Transverse colon (tissue), 4 donors: Measurements from ENCODE around the gene SCAF8. TPM values are rescaled to one million over a fixed set of nuclear protein-coding genes. Genes with fewer than 3 reads are reported as not detected.

Source experiments
- DNase-seq: peaks from one replicate; pipeline ENCODE4 v3.0.0-alpha.2; 2019
- H3K27ac ChIP-seq, 4 donors: fragments of 200-600 bp; sonication (generic); 2 replicates each; pipeline ENCODE4 v1.5.1; 2016 to 2018; ENCODE audit warnings: inconsistent platforms in 4 of 4
- H3K27me3 ChIP-seq: fragments of 200-600 bp; sonication (generic); 2 replicates; pipeline ENCODE4 v1.5.1; 2017; ENCODE audit warnings: inconsistent platforms
- H3K36me3 ChIP-seq, 4 donors: fragments of 200-600 bp; sonication (generic); 2 replicates each; pipeline ENCODE4 v1.5.1; 2017 to 2019; ENCODE audit warnings: inconsistent platforms in 4 of 4
- H3K4me1 ChIP-seq, 4 donors: fragments of 200-600 bp; sonication (generic); 2 replicates each; pipeline ENCODE4 v1.5.1; 2017 to 2020; ENCODE audit warnings: inconsistent platforms in 4 of 4
- H3K4me3 ChIP-seq, 4 donors: fragments of 200-600 bp; sonication (generic); 1 replicate in 1 of 4; 2 replicates in 3 of 4; pipeline versions ENCODE4 v1.5.1 to v1.6.1; 2017 to 2019; ENCODE audit warnings: inconsistent platforms in 4 of 4
- H3K9me3 ChIP-seq, 2 donors: fragments of 200-600 bp; sonication (generic); 2 replicates each; pipeline ENCODE4 v1.5.1; 2017 to 2019; ENCODE audit warnings: inconsistent platforms in 2 of 2
- CTCF ChIP-seq, 5 experiments: fragments of 200-600 bp in 3 of 5; fragments of 450-650 bp in 2 of 5; sonication (generic) in 3 of 5; IDR thresholded peaks; 1 replicate in 2 of 5; 2 replicates in 3 of 5; pipeline ENCODE4 v1.5.1; 2016 to 2017; ENCODE audit warnings: antibody characterized with exemption in 5 of 5, inconsistent platforms in 3 of 5, mild to moderate bottlenecking in 2 of 5, moderate library complexity in 1 of 5
- EP300 ChIP-seq: sonication (generic); formaldehyde crosslinking; IDR thresholded peaks from one replicate; pipeline ENCODE4 v1.6.1; 2017; ENCODE audit warnings: antibody characterized with exemption, low read depth
- POLR2A ChIP-seq: fragments of 450-650 bp; IDR thresholded peaks from one replicate; pipeline ENCODE4 v1.6.1; 2016; ENCODE audit warnings: antibody characterized with exemption, mild to moderate bottlenecking, moderate library complexity
- POLR2AphosphoS5 ChIP-seq, 3 donors: sonication (generic); formaldehyde crosslinking; IDR thresholded peaks; one replicate each; pipeline ENCODE4 v1.6.1; 2016; ENCODE audit warnings: antibody characterized with exemption in 3 of 3
- WGBS, 2 donors: methylation state at CpG; one replicate each; pipeline ENCODE4 v1.1.5; 2018; ENCODE audit warnings: low coverage in 1 of 2; 5-methylcytosine and 5-hydroxymethylcytosine counted together
- in situ Hi-C, 4 donors: fragments of 200-750 bp; cut with MboI; loops; one replicate each; pipeline versions ENCODE4 v1.15.0 to v1.15.1; 2017; ENCODE audit warnings: low sequenced_read_pairs in 3 of 4, low pct_ligation_motif_present in 1 of 4, low pct_unique_long_range_greater_than_20kb in 1 of 4
- intact Hi-C: fragments of 100-400 bp; cut with DNase I; formaldehyde crosslinking; loops from one replicate; pipeline ENCODE4 v1.15.1; 2023; ENCODE audit warnings: low total_unique reads
- total RNA-seq, 4 donors: library from RNA; depleted of rRNA; stranded (reverse); fragments of >200 nt; gene quantifications; one replicate each; pipeline ENCODE4 v1.1.0, GENCODE V29; 2016

Gene SCAF8
- total RNA-seq, 4 donors from 2014 or later: 32.2 to 38.6 (median 33.4) TPM

GRCh38 chr6:154757352-154758050 is 24.3 kb downstream of the SCAF8 start:
- no peaks in the 10 kb centered on the region for H3K27me3 ChIP-seq
- DNase-seq: no peak
- in situ Hi-C loops (no loop called here), intact Hi-C loops (no loop called here)
- 36 to 59% methylated on average over 2 to 3 of the region's 3 CpGs for WGBS, 2 donors
- peaks cover 4 to 31% (median 10%) of the 10 kb centered on the region in 4 donors for H3K4me1 ChIP-seq
- H3K36me3 ChIP-seq: no peaks in the 10 kb centered on the region
- no peak overlapping the region for H3K27ac ChIP-seq
- no peaks in the 10 kb centered on the region for H3K9me3 ChIP-seq
- TF ChIP-seq EP300: no peak
- no peak for TF ChIP-seq CTCF (IDR thresholded peaks at IDR 0.05)
- no peak for TF ChIP-seq POLR2A
- no peak for TF ChIP-seq POLR2AphosphoS5 (IDR thresholded peaks at IDR 0.05)
- H3K4me3 ChIP-seq: no peak overlapping the region

- DNase-seq: no peak
- Histone ChIP-seq H3K4me1 (peaks cover 4 to 35% (median 11%) of the 10 kb centered on the region in 4 donors), H3K9me3 (no peaks in the 10 kb centered on the region), H3K36me3 (no peaks in the 10 kb centered on the region), H3K27me3 (no peaks in the 10 kb centered on the region), H3K27ac (no peak overlapping the region), H3K4me3 (no peak overlapping the region)
- no peak for TF ChIP-seq POLR2AphosphoS5 (IDR thresholded peaks at IDR 0.05)
- no peak for TF ChIP-seq EP300
- no peak for TF ChIP-seq POLR2A
- no peak for TF ChIP-seq CTCF (IDR thresholded peaks at IDR 0.05)
- intact Hi-C loops (no loop called here), in situ Hi-C loops (no loop called here)
- WGBS, 2 donors: 77 to 98% methylated on average over 5 to 6 of the region's 6 CpGs
Observed at GRCh38 chr6:154758125-154758524, 24.9 kb downstream of the SCAF8 start.

- Histone ChIP-seq H3K27me3 (no peaks in the 10 kb centered on the region), H3K9me3 (no peaks in the 10 kb centered on the region), H3K4me3 (no peak overlapping the region), H3K4me1 (peaks cover 7 to 46% (median 23%) of the 10 kb centered on the region in 4 donors), H3K27ac (no peak overlapping the region), H3K36me3 (no peaks in the 10 kb centered on the region)
- WGBS, 2 donors: 69 to 70% methylated on average over 1 of the region's 1 CpG
- intact Hi-C loops (no loop called here), in situ Hi-C loops (no loop called here)
- TF ChIP-seq EP300 (no peak), CTCF (IDR thresholded peaks at IDR 0.05) (no peak), POLR2A (no peak), POLR2AphosphoS5 (IDR thresholded peaks at IDR 0.05) (no peak)
- no peak for DNase-seq
Observed at GRCh38 chr6:154763650-154764049, 30.4 kb downstream of the SCAF8 start.

GRCh38 chr6:154765273-154765672 is 32.1 kb downstream of the SCAF8 start:
- H3K4me1 ChIP-seq: peaks cover 8 to 52% (median 23%) of the 10 kb centered on the region in 4 donors
- H3K4me3 ChIP-seq: no peak overlapping the region
- intact Hi-C loops: no loop called here
- no peak overlapping the region for H3K27ac ChIP-seq
- 44 to 45% methylated on average over 1 of the region's 1 CpG for WGBS, 2 donors
- DNase-seq: no peak
- H3K36me3 ChIP-seq: no peaks in the 10 kb centered on the region
- no peaks in the 10 kb centered on the region for H3K9me3 ChIP-seq
- H3K27me3 ChIP-seq: no peaks in the 10 kb centered on the region
- TF ChIP-seq CTCF (IDR thresholded peaks at IDR 0.05): no peak
- no peak for TF ChIP-seq EP300
- TF ChIP-seq POLR2A: no peak
- no peak for TF ChIP-seq POLR2AphosphoS5 (IDR thresholded peaks at IDR 0.05)
- in situ Hi-C loops: no loop called here
